Activated T-helper 1 cell treated with Interleukin-2 at 50 U/mL for 16 hours (primary cell): Measurements from ENCODE around the gene DUSP5.

Experiments
- DNase-seq: peaks from one replicate; pipeline ENCODE4 v3.0.0-alpha.2; 2020; ENCODE audit warnings: low read depth

DUSP5 gene

DNA sequence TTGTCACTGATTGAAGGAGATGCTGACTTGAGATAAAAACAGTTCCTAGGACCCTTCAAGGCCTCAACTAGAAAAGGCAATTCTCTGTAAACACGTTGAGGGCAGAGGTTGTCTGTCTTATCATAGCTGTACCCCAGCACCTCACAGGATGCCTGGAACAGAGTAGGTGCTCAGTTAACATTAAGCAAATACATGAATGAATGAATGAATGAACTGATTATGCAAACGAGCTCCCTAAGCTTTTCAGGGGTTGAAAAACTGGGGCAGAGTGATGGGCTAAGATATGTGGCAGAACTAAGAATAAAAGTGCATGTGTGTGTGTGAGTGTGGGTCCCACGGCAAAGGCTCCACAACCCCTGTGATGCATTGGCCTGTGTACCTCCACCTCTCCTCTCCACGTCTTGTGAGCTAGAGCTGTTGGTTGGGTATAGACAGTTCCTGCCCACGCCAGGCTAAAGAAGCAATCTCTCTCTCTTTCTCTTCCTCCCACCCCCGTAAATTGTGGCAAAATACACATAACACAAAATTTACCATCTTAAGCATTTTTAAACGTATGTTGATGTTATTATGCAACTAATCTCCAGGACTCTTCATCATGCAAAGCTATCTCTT, 48.9 kb downstream of the DUSP5 start:
- DNase-seq: no peak

DNA sequence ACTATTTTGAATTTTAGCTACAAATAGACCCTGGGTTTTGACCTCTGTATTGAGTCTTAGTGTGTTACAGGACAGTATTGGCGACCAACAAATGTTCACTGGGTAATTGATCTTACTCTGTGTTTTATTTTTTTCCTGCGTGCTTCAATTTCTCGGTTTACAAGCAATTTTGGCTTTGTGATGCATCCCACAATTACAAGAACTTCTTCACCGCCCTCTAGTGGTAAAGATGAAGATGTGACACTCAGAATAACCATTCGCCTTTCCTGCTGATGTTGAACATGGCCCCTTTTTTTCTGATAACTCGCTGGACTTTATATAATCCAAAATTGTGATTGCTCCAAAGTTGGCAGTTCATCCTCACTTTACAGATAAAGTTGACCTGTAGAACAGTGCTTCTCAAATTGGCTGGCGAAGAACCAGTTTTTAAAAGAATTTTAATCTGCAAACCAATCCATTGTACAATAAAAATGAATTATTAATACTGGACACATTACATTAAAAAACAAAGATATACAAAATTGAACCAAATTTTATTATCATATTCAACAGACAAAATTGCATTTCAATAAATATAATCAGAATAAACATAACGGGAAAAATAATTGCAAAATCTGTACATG, 49.5 kb downstream of the DUSP5 start:
- no peak for DNase-seq

DNA sequence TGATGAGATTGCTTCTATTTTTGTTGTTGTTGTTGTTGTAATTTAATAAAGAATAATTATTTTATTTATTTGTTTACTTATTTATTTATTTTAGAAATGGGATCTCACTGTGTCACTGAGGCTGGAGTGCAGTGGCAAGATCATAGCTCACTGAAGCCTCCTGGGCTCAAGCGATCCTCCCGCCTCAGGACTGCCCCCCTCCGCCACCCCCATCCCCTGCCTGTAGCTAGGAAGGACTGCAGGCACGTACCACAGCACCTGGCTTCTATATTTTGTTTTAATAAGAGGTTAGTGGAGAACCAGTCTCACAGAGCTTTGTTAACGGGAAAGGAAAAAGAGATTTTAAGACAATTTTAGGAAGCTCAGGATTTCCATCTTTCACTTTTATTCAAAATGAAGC, 50.3 kb downstream of the DUSP5 start:
- DNase-seq: no peak

DNA sequence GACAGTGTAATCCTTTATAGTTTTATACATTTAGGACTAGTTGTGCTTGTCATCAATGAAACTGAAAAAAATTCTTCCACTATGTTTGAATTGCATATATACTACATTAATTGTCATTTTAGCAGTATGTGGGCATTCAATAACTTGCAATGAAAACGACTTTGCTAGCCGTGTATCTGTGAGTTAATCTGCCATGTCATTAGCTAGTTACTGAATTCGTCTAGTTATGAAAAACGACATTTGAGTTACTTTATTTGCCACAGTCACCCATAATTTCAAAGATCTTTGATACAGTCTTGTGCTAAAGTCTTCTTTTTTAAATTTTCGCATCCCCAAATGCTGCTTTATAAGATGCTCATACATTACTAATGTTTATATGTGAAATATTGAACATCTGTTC, 51.5 kb downstream of the DUSP5 start:
- no peak for DNase-seq

DNA sequence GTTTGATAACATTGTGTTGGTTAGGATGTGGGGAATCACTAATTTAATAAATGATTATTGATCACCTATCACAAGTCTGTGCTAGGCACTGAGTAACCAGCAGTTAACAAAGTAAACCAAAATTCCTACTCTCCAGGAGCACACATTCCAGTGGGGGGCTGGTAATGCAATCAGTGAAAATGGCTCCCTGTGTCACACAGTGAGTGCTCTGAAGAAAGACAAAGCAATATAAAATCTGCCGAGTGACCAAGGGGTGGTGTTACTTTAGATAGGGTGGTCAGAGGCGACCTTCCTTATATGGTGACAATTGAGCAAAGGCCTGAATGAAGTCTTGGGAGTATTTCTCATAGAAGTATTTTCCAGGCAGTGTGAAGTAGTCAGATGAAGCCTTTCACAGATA, 56.2 kb downstream of the DUSP5 start:
- DNase-seq: no peak

DNA sequence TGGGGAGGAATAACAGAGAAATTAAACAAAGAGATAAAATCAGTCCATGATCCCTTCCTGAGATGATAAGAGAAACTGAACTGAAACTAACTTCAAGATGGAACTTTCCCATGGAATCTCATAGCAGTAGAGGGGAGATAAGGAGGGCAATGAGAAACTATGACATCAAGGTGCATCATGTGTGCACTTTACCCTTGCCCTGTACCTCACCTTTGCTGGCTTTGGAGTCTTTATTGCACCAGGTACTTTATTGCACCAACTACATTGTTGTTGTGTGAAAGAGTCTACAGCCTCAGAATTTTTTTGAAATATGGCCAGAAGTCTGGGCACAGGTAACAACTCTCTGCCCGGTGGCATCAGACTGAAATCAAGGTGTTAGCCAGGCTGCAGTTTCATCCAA, 58.6 kb downstream of the DUSP5 start:
- no peak for DNase-seq

DNA sequence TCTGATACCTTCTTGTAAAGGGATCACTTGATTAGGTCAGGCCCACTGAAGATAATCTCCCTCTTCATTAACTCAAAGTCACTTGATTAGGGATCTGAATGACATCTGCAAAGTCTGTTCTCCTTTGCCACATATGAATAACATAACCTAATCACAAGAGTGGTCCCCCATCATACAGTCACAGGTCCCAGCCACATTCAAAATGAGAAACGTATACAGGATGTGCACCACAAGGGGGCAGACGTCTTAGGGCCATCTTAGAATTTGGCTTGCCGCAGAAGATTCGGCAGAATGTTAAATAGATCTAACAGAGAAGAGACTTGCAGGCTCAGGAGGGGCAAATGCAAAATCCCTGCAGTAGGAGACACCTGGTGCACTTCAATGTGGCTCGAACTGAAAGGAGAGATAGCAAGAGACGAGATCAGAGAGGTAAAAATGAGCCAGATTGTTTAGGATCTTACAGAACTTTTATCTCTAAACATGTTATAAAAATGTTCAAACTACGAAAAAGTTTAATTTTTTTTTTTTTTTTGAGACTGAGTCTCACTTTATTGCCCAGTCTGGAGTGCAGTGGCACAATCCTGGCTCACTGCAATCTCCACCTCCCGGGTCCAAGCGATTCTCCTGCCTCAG, 59.4 kb downstream of the DUSP5 start:
- peak; percentile 31 for DNase-seq

DNA sequence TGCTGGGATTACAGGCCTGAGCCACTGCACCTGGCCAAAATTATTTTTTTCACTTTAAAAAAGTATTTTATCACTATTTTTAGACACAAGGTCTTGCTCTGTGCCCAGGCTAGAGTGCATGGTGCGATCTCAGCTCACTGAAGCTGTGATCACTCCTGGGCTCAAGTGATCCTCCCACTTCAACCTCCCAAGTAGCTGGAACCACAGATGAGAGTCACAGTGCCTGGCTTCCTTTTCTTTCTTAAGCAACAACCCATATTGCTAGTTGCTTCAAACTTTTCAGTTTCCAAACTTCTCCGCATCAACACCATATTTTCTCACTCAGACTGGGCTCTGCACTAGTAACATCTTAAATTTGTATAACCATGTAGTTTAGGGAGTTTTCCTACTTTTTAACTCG, 60.3 kb downstream of the DUSP5 start:
- no peak for DNase-seq

DNA sequence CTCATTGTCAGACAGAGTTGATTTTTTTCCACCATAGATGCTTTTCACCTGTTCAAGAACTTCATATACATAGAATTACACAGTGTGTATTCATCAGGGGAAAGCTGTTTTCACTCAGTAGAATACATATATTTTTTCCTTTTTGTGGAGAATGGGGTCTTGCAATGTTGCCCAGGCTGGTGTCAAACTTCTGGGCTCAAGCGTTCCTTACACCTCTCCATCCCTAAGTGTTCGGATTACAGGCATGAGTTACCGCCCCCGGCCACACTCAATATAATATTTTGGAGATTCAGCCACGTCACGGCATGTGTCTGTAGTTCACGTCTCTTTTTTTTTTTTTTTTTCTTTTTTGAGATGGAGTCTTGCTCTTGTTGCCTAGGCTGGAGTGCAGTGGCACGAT, 62.3 kb downstream of the DUSP5 start:
- DNase-seq: no peak
